GM19397 (cell line): ENCODE measurements around the gene NTRK3.

ENCODE experiments used
- ATAC-seq: cut with Tn5 transposase; IDR thresholded peaks from one replicate; pipeline ENCODE4 v1.9.1; 2021; ENCODE audit warnings: mild to moderate bottlenecking, moderate library complexity; ENCODE audit not compliant: unreplicated experiment

The NTRK3 gene

DNA sequence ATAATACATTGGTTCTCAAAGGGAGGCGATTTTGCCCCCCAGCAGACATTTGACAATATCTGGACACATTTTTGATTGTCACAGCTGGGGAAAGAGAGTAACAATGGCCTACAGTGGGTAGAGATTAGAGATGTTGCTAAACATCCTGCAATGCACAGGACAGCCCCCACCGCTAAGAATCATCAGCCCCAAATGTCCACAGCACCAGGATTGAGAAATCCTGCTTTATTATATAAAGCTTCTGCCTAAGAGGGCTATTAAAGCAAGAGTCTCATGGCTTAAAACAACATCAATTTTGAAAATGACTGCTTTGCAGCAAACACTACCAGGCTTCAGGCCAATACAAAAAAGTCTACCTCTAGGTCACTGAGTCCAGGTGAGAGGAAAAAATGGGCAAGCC lies 68.2 kb downstream of the NTRK3 start:
- no peak for ATAC-seq

DNA sequence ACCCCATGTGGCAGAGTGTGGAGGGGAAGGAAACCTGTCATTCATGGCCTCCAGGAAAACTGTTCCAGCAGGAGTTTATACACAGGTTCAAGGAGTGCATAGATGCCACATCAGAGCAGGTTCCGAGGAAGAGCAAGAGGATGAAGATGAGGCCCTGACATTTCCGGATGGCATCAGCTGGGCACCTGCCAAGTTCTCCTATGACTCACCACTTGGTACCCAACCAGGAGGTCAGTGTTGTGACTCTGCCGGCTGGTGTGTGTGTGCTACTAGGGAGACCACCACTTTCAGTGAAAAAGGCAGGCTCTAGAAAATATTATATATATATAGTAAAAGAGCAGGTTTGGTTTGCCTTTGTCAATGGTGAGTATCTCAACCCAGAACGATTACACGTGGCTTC lies 69.3 kb downstream of the NTRK3 start:
- ATAC-seq: no peak

DNA sequence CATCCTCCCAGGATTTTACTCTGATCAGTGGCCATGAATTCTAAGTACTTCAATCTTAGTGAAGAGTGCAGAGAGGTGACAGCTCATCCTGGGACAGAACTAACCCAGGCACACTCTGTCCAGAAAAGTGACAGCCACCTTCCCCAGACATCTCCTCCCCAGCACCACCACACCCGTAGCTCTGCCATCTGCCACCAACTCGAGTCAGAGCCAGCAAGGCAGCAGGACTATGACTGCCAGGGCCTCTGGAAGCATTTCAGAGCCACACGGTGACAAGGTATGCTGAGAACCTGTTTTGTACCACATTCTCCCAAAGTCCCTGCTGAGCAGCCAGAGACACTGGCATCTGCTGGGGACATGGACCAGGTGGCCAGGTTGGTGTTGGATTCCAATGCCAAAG lies 71.0 kb downstream of the NTRK3 start:
- no peak for ATAC-seq

DNA sequence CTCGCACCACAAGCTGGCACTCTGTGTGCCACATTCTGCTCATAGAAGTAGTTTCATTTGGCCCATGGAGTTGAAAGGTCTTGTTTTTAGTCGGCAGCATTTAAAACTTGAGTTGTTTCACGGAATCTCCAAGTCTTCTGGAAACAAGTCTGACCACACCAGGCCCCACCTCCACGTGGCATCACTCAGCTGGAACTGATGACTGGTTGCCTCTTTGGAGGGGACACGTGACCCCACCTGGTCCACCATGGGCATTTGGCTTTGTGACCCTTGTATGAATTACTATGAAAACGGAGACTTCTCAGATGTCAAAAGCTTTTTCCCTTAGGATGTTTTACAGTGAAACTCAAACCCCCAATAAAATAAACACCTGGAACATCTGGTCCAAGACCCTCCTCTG lies 74.9 kb downstream of the NTRK3 start:
- ATAC-seq: no peak

DNA sequence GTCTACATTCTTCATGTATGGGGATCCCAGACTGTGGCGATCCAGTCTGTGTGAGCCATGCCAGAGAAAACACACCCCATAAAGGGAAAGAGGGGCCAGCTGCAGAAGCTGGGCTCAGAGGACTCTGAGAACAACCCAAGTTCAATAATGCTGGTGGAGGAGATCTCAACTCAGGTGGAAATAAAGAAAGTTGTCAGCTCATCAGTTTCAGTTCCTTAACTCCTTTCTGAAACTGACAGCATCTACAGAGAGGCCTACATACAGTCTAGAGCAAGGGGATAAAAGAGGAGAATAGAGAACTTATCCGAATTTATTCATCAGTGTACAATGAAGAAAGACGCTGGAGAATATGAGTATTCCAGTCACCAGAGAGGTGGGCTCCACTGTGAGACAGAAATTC lies 77.0 kb downstream of the NTRK3 start:
- ATAC-seq: peak; percentile 82

DNA sequence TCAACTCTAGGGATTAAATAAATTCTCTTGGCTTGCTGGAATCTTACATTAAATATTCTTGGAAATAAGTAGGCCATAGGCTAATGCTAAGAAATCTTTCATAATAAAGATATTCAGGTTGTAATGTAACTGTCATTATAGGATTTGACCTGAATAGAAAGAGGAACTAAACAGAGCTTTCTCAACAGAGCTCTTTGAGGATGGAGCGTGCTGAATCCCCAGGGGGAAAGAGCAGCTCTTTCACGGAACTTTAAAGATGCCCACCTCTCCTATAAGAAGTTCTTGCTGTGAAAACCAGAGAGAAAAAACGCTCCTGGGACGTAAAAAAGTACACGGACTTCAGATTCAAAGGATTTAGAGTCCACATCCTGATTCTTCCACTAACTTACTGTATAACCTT lies 77.9 kb downstream of the NTRK3 start:
- no peak for ATAC-seq

DNA sequence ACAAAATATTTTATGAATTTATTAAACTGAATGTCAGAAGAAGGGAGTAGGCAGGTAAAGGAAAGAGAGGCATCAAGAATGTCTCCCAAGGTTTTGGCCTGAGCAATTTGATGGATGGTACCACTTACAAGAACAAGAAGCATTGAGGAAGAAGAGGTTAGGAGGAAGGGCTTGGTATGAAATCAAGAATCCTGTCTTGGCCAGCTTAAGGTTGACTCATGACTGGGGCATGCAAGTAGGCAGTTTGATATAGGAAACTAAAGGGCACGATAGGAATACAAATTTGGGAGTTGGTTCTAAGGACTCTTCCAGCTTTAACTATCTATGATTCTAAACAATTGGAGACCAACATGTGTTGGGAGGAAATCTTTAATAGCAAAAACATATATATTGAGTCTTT lies 79.1 kb downstream of the NTRK3 start:
- no peak for ATAC-seq

DNA sequence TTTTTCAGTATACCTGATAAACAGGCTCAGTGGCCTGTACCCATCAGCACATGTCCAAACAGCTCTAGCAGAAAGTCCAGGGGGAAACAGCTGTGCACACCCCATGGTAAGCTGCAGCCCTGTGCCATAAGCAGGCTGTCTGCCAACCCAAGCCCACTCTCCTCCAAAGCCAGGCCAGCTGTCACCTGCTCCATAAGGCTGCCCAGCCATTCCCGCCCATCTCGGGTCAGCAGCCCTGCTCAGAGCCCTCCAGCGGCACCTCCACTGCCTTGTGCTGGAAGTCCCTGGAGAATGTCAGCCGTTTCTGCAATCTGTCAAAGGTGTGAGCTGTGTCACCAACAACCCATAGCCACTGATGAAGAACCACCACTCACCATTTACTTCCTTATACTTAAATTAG lies 82.0 kb downstream of the NTRK3 start:
- no peak for ATAC-seq

DNA sequence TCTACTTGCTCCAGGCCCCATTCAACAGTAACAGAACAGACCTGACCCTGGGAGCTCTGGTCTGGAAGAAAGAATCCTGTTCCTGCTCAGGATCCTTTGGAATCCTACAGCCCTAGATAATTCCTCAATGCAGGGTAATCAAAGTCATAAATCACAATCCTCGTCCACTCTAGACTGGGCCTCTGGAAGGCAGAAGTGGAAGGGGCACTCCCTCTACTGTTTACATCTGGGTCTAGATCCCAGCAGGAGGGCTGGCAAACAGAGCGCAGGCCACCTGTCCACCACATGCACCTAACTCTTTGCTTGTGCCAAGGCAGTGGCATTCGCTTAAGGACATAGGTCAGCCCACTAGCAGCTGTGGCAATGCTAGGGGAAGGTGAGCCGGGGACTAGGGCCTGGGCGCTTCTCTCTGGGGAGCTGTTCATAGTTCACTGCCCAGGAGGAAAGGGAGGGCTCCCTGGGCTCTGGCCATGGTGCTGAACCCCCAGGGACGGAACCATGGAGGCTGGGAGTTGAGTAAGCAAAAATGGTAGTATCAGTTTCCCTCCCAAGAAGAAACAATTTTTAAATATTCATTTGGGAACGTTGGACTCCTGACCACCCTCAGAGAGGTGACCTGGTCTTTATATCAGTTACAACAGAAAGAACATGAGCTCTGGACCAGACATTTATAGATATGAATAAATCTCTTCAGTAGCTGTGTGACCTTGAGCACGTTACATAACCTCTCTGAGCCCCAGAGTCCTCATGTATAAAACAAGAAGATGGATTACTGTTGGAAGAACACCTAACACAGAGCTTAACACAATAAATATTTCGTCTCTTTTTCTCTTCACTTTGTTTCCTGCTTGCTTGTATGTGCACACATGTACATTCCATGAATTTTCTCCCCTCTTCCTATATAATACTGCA lies 90.2 kb downstream of the NTRK3 start:
- peak; percentile 50 for ATAC-seq

DNA sequence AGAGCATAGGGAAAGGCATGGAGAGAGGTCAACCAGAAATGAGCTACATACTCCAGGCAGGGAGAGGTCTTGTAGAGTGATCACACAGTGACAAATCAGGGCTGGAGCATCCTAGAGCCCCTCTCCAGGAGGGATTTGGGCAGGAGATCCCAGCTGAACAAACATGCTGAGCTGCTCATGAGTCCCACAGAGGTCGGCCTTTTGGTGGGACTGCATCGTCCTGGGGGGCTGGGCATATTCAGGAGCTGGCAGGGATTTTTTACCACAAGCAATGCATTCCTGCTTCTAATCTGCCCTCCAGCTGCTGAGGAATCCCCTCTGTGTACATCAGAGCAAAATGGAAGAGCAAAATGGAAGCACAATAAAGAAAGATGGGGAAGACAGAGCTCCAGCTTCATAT lies 94.9 kb downstream of the NTRK3 start:
- ATAC-seq: no peak

DNA sequence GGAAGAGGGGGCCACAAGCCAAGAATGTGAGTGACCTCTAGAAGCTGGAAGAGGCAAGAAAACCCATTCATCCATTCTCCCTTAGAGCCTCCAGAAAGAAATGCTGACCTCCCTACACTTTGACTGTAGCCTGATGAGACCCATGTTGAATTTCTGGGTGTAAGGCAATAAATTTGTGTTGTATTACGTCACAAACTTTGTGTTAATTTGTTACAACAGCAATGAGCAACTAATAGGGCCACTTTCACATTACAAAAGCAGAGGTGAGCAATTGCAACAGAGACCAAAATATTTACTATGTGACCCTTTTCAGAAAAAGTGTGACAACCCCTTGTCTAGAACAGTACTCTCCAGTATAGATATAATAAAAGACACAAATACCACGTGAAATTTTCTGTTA lies 101.2 kb downstream of the NTRK3 start:
- ATAC-seq: no peak

DNA sequence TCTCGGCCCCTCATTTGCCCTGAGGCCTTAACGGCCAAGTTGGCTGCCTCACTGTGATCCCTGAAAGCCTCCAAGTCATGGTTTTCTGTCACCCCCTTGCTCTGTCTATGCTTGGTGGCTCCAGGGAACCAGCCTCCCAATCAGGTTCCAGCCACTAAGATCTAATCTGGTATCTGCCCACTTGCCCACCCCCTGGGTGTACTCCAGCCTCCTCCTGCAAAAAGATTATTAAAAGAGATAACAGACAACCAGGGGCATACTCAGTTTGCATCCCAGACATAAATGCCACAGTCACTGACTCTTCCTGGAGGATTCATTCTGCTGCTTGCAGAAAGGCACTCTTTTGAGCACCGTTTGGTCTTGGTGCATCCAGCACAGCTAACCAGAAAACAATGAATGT lies 103.9 kb downstream of the NTRK3 start:
- no peak for ATAC-seq

DNA sequence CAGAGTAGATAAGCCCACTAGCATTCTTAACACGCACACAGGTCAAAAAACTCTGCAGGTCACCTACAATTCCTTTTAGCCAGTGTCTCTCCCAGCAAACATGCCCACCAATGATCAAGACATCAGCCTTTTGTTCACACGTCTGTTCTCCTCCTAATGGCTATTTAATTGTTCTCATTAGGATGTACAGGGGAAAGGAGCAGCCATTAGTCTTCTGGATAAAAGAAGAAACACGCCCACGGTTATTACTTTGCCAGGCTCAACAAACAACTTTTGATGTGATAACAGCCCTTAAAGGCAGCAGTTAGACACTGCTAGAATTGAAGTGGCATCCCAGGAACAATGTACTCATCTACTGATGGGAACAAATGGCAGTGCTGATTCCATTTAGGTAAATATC lies 108.8 kb downstream of the NTRK3 start:
- no peak for ATAC-seq

DNA sequence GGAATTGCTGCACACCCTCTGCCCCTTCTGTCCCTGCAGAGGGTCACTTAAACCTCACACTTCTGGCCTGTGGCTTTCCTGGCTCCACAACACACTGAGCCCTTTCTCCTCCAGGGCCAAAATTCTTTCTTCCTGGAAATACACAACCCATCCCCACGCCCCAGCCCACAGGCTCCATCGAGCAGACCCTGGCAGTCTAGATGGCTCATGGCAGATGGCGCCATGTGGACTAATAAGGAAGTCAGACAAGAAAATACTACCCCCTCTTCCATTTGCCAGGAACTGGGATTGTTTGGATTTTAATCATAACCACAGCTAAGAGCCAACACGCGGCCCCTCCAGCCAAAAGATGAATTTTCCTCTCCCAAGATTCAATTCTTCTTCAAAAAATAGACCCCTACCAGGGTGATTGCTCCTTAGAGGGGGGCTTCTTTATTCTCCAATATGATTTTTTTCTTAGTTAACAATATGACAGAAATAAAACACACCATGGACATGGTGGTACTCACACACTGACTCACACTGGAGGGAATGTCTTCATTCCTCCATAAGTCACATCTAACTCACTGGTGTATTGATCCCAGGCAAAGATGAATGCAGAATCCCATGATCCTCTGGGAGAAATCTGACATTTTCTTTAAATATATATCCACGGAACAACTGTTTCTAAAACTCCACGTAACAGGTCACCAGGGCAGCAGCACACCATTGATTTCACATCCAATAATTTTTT lies 111.5 kb downstream of the NTRK3 start:
- ATAC-seq: no peak

DNA sequence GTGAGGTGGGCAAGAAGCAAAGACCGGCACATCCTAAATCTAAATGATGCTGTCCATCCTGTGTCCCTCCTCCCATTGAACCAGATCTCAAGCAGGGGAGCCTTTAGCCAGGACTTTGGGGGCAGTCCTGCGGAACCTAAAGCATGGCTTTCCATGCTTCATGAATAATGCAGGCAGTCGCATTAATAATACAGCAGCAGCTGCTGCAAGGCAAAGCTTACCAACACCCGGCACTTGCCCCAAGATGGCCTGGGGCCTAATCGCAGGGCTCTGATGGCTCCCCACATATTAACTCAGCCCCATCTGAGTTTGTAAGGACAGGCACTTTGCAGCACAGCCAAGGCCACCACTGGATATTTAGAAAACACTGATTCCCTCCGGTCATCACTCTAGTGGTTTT lies 114.4 kb downstream of the NTRK3 start:
- ATAC-seq: no peak

DNA sequence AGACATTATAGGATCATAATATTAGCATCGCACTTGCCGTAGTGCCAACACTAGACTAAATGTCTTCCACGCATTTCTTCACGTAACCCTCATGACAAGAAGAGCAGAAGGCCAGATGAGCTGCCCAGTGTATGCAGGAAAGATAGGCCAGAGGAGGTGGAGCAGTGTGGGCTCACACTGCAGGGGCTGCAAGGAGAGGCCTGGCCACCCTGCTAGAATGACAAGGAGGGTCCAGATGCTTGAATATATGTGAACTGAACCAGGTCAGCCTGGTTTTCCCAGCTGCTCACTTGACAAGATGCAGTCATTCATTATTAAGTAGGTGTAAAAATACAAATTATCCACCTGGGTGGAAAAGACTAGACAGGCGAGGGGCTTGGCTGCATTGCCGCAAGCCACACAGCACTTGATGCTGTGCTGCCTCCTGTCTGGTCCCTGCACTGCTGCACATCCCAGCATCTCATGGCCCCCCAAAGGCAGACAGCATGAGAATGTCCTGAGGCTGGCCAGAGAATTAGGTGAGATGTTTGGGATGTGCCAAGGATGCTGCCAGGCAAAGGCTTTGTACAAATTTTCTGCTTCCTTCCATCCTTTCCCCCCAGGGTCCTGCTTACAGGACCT lies 115.2 kb downstream of the NTRK3 start:
- ATAC-seq: no peak

DNA sequence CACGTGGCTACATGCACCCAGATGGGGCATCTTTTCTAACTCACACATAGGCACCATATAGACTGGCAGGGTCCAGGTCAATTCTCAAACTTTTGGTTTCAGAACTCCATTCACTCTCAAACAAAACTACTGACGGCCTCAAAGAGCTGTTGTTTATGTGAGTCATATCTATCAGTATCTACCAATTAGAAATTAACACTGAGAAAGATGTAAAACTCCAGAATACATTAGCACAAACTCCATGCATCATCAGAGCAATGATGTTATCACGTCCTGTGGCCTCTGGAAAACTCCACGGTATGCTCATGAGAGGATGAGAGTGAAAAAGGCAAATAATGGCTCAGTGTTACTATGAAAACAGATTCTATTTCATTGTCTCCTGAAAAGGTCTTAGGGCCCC lies 116.1 kb downstream of the NTRK3 start:
- ATAC-seq: no peak

DNA sequence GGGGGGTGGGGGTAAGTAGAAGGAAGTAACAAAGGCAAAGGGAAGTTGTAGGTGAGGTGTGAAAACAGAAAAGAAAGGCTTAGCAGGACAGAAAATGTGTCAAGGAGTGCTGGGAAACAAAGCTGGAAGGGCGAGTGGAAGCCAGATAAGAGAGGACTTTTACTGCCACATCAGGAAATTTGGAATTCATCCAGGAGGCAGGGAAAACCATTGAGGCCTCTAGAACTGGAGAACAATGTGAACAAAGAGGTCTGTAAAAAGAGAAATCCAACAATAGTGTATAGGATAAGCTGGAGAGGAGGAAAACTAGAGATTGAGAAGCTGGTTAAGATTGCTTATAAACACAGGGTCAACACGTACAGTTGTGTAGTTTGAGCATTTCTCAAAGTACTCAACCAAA lies 116.6 kb downstream of the NTRK3 start:
- ATAC-seq: no peak

DNA sequence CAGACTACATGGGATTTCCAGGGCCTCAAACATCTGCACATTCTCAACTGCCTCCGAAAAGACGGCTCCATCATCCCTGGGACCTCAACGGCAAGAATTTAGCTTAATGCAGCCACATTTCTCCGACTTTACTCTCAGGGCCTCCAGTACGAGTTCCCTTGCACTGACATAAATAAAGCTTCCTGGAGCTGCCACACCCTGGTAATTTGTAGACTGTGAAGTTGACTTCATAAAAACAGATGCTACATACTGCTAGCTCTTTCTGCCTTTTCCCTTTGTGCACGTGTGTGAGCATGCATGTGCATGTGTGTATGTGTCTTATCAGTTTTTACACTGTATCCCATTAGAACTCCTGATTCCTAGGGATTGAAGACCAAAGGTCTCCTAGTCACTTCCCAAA lies 122.7 kb downstream of the NTRK3 start:
- no peak for ATAC-seq

DNA sequence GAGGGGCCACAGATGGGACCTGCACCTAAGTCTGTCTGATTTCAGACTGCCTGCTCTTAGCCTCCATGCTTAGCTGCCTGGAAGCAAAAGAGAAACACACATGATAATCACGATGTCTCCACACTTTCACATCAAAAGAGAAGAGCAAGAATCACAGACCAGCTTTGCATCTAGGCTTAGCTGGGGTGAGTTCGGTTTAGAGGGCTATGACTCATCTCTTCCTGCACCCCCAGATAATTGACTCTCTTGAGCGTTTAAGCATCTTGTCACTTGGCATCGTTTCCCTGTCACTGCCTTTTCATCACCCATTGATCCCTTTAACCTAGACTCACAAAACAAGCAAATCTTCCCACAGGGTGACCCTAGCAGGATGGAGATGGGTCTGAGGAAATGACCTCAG lies 124.0 kb downstream of the NTRK3 start:
- ATAC-seq: no peak

DNA sequence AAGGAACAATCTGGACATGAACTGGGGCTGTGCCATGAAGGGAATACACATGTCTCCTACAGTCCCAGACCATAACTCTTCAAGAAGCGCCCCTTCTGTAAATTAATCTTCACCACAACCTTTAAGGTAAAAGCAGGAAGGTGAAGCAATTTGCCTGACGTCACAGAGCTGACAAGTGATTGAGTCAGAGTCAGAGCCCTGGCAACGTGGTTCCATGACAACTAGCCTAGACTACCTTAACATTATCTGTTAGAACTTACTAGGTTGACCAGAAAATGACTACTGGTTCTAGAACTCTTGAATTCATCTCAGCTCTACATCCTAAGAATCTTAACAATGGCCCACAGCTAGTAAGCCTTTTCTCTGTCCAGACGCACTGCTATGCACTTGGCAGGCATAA lies 124.6 kb downstream of the NTRK3 start:
- ATAC-seq: no peak

DNA sequence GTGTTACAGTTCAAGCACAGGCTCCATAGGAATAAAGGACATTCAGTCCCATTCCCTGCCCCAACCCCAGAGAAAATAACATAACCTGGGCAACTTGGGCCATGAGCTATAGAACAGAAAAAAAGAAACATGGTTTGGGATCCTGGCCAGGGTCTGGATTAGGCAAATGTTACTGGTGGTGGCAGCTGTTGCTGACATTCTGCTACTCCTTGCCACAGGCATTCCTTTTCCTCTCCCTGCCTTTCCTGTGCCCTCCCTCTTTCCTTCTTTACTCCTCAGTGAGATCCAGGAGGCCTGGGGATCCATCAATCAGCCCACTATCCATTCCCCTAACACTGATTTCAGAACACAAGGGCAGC lies 129.1 kb downstream of the NTRK3 start:
- no peak for ATAC-seq
